K562 (cell line): Measurements from ENCODE around the gene OXLD1. TPM values are rescaled to one million over a fixed set of nuclear protein-coding genes. Genes with fewer than 3 reads are reported as not detected.

Experiments
- CCNT2 ChIP-seq: IDR thresholded peaks from 2 replicates; pipeline ENCODE4 v1.6.1; 2011; ENCODE audit warnings: borderline replicate concordance, low read depth, mild to moderate bottlenecking, moderate library complexity, mixed read lengths, low read length; ENCODE audit not compliant: insufficient read length; ENCODE audit errors: extremely low read depth
- CEBPG ChIP-seq, 3 experiments: fragments of 200-800 bp in 1 of 3; sonication (Bioruptor generic) in 1 of 3; sonication (generic) in 1 of 3; formaldehyde crosslinking in 1 of 3; IDR thresholded peaks in 2 of 3; conservative IDR thresholded peaks in 1 of 3; 2 replicates each; pipeline versions ENCODE4 v1.6.1 to v1.8.0; 2016 to 2022; ENCODE audit warnings: missing compliant biosample characterization in 2 of 3, missing genetic modification characterization in 2 of 3, mild to moderate bottlenecking in 1 of 3, missing genetic modification reagents in 1 of 3
- EGR1 ChIP-seq: fragments of 450-650 bp; conservative IDR thresholded peaks from 2 replicates; pipeline ENCODE4 v1.6.1; 2017; ENCODE audit warnings: mild to moderate bottlenecking
- HOMEZ ChIP-seq: fragments of 250-450 bp; sonication (Bioruptor Pico); IDR thresholded peaks from 2 replicates; pipeline ENCODE4 v1.4.0; 2020; ENCODE audit warnings: mild to moderate bottlenecking, moderate library complexity
- TCF15 ChIP-seq: fragments of 250-450 bp; sonication (Bioruptor Pico); IDR thresholded peaks from 2 replicates; pipeline ENCODE4 v1.8.0; 2022; ENCODE audit warnings: moderate library complexity, mild to moderate bottlenecking, inconsistent platforms
- ZNF184 ChIP-seq: sonication (generic); formaldehyde crosslinking; IDR thresholded peaks from 2 replicates; pipeline ENCODE4 v1.5.0; 2020; ENCODE audit warnings: missing genetic modification reagents
- ZNF592 ChIP-seq: fragments of 450-650 bp; IDR thresholded peaks from 2 replicates; pipeline ENCODE4 v1.6.1; 2017; ENCODE audit warnings: antibody characterized with exemption, mild to moderate bottlenecking
- ZNF740 ChIP-seq, 3 experiments: fragments of 200-800 bp in 1 of 3; sonication (Bioruptor generic) in 1 of 3; sonication (generic) in 1 of 3; formaldehyde crosslinking in 1 of 3; IDR thresholded peaks; 2 replicates each; pipeline versions ENCODE4 v1.6.1 to v1.8.0; 2016 to 2022; ENCODE audit warnings: mild to moderate bottlenecking in 2 of 3, missing compliant biosample characterization in 2 of 3, missing genetic modification characterization in 2 of 3, missing genetic modification reagents in 1 of 3
- polyA plus RNA-seq, 8 experiments: library from polyadenylated mRNA; depleted of rRNA in 4 of 8; stranded (reverse) in 5 of 8; unstranded in 3 of 8; fragments of >200 nt; fragmentation: Nextera tagmentation in 2 of 8; fragmentation: Illumina TruSeq in 1 of 8; extraction: Ambion mirVana in 2 of 8; extraction: Trizol in 1 of 8; gene quantifications; 2 replicates each; pipeline versions ENCODE4 v1.2.1 to v1.2.3, GENCODE V29; 2011 to 2014; ENCODE audit warnings: inconsistent platforms in 1 of 8, missing spikeins in 1 of 8
- total RNA-seq, 7 experiments: library from RNA; depleted of rRNA in 6 of 7; stranded (reverse); fragments of >200 nt in 6 of 7; fragmentation: Illumina TruSeq in 2 of 7; extraction: Trizol in 2 of 7; gene quantifications; 2 replicates each; pipeline versions ENCODE4 v1.2.1 to v1.2.3, GENCODE V29; 2011 to 2021; ENCODE audit warnings: low replicate concordance in 1 of 7
- TF ChIP-seq, protein P1 (sequence below), 2 experiments: fragments of 450-650 bp; formaldehyde crosslinking in 1 of 2; IDR thresholded peaks; 2 replicates each; pipeline versions ENCODE4 v1.4.0 to v1.6.1; 2014 to 2020; ENCODE audit warnings: mild to moderate bottlenecking in 2 of 2, borderline replicate concordance in 1 of 2, low read depth in 1 of 2

The OXLD1 gene
- total and polyA plus RNA-seq, 9 of the 15 experiments (the other 6 are each of a cell fraction or from before 2014, with no cell fraction given): 4.4 to 115 (median 29.3) TPM

DNA sequence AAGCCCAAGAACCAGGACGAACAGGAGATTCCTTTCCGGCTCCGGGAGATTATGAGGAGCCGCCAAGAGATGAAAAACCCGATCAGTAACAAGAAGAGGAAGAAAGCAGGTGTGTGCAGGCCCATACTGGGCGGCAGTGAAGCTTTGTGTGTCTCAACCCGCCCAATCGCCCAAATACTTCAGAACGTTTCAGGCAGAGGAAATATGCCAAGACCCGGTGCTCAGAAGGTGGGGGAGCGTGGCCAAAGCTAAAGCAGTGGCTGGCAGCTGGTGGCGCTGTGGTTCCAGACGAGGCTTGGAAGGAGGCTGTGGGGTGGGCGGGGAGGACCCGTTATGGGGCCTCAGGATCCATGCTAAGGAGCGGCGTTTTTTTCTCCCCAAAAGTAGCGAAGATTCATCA lies 1.3 kb upstream of the OXLD1 start (continued):
- TF ChIP-seq ZNF592 (0 out of 2 replicates have a peak, but pooled peaks have one; percentile 54), ZNF740 (CRISPR knock-in tag; IDR thresholded peaks at IDR 0.05) (peak; percentile 70; the same call in 1 of the 2 replicates), ZNF740 (tag; IDR thresholded peaks at IDR 0.05) (no peak; a peak in 1 of 4 replicates), ZNF184 (CRISPR knock-in tag) (no peak), CEBPG (CRISPR knock-in tag; IDR thresholded peaks at IDR 0.05) (no peak), CEBPG (tag; conservative IDR thresholded peaks at IDR 0.05 in 1 of 2, IDR thresholded peaks at IDR 0.05 in 1 of 2) (no peak), EGR1 (0 out of 2 replicates have a peak, but pooled peaks have one; percentile 18), TCF15 (CRISPR knock-in tag) (no peak), HOMEZ (CRISPR knock-in tag) (no peak), CCNT2 (no peak)
- TF ChIP-seq, protein P1, sequence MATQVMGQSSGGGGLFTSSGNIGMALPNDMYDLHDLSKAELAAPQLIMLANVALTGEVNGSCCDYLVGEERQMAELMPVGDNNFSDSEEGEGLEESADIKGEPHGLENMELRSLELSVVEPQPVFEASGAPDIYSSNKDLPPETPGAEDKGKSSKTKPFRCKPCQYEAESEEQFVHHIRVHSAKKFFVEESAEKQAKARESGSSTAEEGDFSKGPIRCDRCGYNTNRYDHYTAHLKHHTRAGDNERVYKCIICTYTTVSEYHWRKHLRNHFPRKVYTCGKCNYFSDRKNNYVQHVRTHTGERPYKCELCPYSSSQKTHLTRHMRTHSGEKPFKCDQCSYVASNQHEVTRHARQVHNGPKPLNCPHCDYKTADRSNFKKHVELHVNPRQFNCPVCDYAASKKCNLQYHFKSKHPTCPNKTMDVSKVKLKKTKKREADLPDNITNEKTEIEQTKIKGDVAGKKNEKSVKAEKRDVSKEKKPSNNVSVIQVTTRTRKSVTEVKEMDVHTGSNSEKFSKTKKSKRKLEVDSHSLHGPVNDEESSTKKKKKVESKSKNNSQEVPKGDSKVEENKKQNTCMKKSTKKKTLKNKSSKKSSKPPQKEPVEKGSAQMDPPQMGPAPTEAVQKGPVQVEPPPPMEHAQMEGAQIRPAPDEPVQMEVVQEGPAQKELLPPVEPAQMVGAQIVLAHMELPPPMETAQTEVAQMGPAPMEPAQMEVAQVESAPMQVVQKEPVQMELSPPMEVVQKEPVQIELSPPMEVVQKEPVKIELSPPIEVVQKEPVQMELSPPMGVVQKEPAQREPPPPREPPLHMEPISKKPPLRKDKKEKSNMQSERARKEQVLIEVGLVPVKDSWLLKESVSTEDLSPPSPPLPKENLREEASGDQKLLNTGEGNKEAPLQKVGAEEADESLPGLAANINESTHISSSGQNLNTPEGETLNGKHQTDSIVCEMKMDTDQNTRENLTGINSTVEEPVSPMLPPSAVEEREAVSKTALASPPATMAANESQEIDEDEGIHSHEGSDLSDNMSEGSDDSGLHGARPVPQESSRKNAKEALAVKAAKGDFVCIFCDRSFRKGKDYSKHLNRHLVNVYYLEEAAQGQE (IDR thresholded peaks at IDR 0.05; ENCODE audit: borderline replicate concordance): peak; percentile 12; the same call in 1 of the 2 replicates
- TF ChIP-seq, protein P1 (CRISPR knock-in tag; IDR thresholded peaks at IDR 0.05; ENCODE audit: low read depth): no peak
